GM19463 (cell line): Measurements from ENCODE around the gene MYO1H.
"Not testable (repeated sequence)": the region's sequence is repeated elsewhere in the genome, so short reads cannot be mapped to it uniquely, and the experiment has no call there.

ENCODE experiments used
- ATAC-seq: cut with Tn5 transposase; IDR thresholded peaks from one replicate; pipeline ENCODE4 v1.9.1; 2021; ENCODE audit warnings: mild to moderate bottlenecking, moderate library complexity; ENCODE audit not compliant: unreplicated experiment

Gene MYO1H, protein sequence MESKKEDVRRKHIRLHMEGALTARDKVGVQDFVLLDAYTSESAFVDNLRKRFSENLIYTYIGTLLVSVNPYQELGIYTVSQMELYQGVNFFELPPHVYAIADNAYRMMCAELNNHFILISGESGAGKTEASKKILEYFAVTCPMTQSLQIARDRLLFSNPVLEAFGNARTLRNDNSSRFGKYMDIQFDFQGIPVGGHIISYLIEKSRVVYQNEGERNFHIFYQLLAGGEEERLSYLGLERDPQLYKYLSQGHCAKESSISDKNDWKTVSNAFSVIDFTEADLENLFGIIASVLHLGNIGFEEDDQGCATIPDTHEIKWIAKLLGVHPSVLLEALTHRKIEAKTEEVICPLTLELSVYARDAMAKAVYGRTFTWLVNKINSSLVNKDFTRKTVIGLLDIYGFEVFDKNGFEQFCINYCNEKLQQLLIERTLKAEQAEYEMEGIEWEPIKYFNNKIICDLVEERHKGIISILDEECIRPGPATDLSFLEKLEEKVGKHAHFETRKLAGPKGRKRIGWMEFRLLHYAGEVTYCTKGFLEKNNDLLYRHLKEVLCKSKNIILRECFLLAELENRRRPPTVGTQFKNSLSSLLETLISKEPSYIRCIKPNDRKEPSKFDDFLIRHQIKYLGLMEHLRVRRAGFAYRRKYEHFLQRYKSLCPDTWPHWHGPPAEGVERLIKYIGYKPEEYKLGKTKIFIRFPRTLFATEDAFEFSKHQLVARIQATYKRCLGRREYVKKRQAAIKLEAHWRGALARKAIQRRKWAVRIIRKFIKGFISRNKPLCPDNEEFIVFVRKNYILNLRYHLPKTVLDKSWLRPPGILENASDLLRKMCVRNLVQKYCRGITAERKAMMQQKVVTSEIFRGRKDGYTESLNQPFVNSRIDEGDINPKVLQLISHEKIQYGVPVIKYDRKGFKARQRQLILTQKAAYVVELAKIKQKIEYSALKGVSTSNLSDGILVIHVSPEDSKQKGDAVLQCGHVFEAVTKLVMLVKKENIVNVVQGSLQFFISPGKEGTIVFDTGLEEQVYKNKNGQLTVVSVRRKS

DNA sequence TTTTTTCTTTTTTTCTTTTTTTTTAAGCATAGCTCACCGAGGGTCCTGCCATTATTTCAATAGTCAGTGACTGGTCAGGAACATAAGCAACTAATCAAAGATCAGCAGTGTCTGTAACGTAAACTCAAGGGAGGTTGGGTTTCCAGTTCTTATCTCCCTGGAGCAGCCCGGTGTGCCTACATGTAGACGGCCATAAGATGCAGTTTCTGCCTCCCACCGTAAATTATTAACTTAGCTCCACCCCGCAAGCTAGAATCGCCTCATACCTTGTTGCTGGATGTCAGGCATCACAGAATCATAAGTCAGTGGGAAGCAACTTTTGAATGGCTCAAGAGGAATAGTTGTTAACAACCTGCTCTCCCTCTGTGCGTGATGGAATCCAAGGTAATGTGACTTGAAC, at the start of gene MYO1H:
Gene MYO1H, plus strand, starts transcription at position 312 of the 400 bp plus-strand sequence. Its CDS starts 61 bp downstream, at position 373.
- ATAC-seq: no peak

- ATAC-seq: no peak
Observed at GRCh38 chr12:109299849-109300248, 47.9 kb upstream of the MYO1H start.

DNA sequence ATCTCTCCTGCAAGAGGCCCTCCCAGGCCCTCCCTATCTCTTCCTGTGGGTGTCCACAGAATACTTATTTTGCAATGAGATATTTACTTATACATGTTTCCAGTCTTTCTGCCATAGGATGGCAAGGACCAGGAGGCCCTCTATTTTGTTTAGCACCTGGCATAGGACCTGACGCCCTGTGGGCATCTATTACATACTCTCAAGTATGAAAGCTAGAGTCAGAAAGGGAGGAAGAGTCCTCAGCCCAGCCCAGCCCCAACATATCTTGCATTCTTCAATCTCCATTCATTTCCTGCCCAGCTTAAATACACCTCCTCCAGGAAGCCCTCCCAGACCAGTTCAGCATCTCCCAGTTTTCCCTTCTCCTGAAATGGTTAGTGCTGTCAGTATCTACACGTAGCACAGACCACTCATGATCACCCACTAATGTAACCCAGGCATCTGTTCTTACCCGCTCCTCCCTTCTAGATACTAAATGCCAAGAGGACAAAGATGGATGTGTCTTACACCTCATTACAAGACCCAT, 46.0 kb upstream of the MYO1H start:
- ATAC-seq: no peak

- no peak for ATAC-seq
Observed at GRCh38 chr12:109302358-109302757, 45.3 kb upstream of the MYO1H start.

DNA sequence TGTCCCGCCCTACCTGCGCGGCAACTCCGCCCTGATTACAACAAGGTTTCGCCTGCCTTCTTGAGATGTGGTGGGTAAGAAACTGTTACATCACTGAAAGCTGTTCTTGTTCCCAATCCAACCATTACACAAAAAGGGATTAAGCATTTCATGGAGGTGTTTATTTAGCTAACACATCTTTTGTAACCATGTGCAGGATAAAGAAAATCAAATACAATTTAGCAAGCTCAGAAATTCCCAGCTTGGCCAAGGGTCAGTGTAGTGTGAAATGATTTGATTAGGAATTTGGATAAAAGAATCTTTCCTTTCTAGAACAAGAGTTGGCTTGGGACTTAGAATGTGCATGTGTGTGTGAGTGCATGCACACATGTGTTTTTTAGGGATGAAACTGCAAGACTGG, 44.9 kb upstream of the MYO1H start:
- no peak for ATAC-seq

GRCh38 chr12:109304485-109304884, 43.2 kb upstream of the MYO1H start:
- ATAC-seq: no peak

GRCh38 chr12:109305547-109305946, 42.2 kb upstream of the MYO1H start:
- no peak for ATAC-seq

DNA sequence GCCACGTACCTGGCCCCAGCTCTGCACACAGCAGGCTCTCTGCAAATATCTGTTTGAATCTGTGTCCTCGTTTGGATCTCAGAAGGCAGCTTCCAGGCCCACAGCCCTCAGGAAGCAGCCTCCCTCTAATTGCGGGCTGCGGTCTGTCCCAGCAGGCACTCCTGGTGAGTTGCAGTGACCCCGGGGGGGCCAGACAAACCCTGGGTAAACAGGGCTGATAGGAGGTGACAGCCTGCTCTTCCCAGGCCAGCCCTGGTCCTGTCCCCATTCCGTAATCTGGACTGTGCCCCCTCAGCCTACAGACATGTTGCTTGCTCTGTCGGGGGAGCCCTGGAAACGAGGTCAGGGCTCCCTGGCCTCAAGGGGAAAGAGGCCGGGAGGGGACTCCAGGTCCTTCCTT, 40.6 kb upstream of the MYO1H start:
- no peak for ATAC-seq

GRCh38 chr12:109308534-109309380, 38.9 kb upstream of the MYO1H start, which contains the start of gene FOXN4:
Gene FOXN4, minus strand, starts transcription at chr12:109309284. Its CDS starts 963 bp downstream, at chr12:109308321.
- no peak for ATAC-seq

DNA sequence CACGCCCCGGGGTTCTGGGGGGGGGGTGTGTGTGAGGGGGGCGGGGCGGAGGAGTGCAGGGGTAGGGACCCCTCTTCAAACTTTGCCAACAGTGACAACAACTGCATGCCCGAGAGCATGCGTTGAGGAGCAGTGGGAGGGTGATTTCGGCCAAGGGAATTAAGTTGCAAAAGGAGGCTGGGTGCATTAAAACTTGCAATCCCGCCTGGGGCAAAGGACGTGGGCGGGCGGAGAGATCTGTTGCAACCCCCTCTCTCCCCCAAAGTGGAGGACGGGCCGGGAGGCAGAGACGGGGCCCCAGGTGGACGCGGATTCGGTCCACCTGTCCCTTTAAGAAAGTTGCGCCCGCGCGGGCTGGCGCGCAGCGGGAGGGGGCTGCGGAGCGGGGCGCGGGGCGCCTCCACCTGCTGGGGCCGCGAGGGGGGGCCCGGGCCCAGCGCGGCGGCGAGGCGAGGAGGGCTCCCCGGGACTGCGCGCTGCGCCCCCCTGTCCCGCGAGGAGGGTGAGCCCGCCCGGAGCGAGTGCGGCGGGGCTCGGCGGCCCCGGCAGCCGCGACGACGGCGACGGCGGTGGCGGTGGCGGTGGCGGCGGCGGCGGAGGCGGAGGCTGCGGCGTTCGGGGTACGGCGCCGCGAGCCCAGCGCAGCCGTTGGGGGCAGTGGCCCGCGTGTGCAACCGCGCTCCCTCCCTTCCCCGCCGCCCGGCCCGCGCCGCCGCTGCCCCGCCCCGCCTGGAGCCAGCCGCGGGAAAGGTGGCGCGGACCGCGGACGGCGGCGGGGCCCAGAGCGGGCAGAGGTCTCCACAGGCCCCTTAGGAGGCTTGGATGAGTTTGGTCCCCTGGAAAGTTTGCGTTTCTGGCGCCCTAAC, 38.1 kb upstream of the MYO1H start:
- no peak for ATAC-seq

GRCh38 chr12:109310247-109311125, 37.2 kb upstream of the MYO1H start:
- no peak for ATAC-seq

GRCh38 chr12:109321294-109321693, 26.4 kb upstream of the MYO1H start:
- not testable (repeated sequence) for ATAC-seq

GRCh38 chr12:109329003-109329402, 18.7 kb upstream of the MYO1H start:
- no peak for ATAC-seq

DNA sequence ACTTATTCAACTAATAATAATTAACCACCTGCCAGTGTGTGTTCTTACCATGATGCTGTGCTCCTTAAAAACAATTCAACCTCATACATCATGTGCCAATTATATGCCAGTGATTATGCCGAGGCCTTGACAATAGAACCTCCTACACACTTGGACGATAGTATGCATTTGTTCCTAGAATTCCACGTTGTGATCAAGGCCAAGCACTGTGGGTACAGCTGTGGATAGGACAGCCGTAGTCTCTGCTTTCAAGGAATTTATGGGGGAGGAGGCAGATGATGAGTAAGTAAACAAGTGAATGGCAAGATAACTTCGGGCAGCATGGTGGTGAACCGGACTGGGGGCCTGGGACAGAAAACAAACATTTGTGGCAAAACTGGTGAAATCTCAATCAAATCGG, 18.0 kb upstream of the MYO1H start:
- ATAC-seq: no peak

- no peak for ATAC-seq
Observed at GRCh38 chr12:109330282-109331230, 17.1 kb upstream of the MYO1H start.

DNA sequence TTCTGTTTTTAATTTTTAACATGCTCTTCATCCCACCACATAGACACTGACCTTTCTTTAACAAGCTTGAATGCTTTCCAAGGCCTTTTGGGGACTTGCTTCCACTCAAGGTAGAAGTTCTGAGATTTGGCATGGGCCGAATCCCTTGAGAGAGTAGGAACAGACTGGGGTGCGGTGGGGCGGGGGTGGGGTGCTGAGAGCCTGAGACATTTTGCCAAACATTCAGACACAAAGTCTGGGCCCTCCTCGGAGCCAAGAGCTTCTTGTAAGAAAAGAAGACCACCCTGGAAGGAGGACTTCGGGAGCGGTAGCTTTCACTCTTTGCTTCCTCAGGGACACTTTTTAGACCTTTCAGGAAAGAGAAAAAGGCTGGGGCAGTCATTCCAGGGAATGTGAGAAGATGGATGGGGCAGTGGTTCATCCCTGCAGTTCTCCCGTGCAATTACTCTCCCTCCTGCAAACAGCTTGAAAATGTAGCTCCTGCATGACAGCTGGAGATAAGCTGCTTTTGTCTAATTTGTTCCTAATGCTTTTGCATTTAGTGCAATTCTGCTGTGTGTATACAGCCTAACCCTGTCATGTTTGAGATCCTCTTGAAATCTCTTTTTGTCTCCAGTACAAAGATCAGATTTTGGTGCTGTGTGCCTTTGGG, 16.3 kb upstream of the MYO1H start:
- no peak for ATAC-seq

DNA sequence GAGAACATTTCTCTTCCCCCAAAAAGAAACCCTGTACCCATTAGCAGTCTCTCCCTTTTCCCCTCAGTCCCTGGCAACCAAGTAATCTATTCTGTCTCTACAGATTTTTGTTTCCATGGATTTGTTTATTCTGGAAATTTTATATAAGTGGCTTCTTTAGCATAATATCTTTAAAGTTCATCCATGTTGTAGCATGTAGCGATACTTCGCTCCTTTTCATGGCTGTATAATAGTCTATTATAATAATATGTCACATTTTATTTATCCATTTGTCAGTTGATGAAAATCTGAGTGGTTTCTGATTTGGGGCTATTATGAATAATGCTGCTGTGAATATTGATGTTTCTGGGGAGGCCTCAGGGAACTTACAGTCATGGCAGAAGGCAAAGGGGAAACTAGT, 12.8 kb upstream of the MYO1H start:
- no peak for ATAC-seq
